ENCODE measurements around the gene TPI1. TPM values are rescaled to one million over a fixed set of nuclear protein-coding genes. Genes with fewer than 3 reads are reported as not detected.
"Not testable (repeated sequence)": the region's sequence is repeated elsewhere in the genome, so short reads cannot be mapped to it uniquely, and the experiment has no call there.

Gene TPI1
- total RNA-seq, 2 experiments from 2014 or later: 1,593 to 1,653 TPM

GRCh38 chr12:6904280-6905276 is 37.2 kb downstream of the TPI1 start, which contains the start of gene LRRC23:
Gene LRRC23 (plus strand): TSS chr12:6904822. CDS start chr12:6905634, 812 bp downstream.
- Mint-ChIP-seq H3K27ac (no peak within 1 kb of the TSS), H3K4me1 (peaks cover 10% of the 10 kb centered on the region), H3K36me3 (no peaks in the 10 kb centered on the region), H3K9me3 (no peaks in the 10 kb centered on the region), H3K27me3 (no peaks in the 10 kb centered on the region), H3K4me3 (no peak within 1 kb of the TSS)
- peak; percentile 97 for DNase-seq

- DNase-seq: no peak
- Mint-ChIP-seq H3K4me1 (peaks cover 2% of the 10 kb centered on the region), H3K9me3 (no peaks in the 10 kb centered on the region), H3K27me3 (no peaks in the 10 kb centered on the region), H3K4me3 (no peak overlapping the region), H3K27ac (no peak overlapping the region), H3K36me3 (no peaks in the 10 kb centered on the region)
Measured at GRCh38 chr12:6905414-6906040, 38.2 kb downstream of the TPI1 start.

- not testable (repeated sequence) for H3K36me3 Mint-ChIP-seq, DNase-seq, H3K4me1 Mint-ChIP-seq, H3K27ac Mint-ChIP-seq, H3K27me3 Mint-ChIP-seq, H3K4me3 Mint-ChIP-seq, H3K9me3 Mint-ChIP-seq
Measured at GRCh38 chr12:6908141-6908540, 40.8 kb downstream of the TPI1 start.

GRCh38 chr12:6909421-6910145 is 42.3 kb downstream of the TPI1 start:
- H3K4me3 Mint-ChIP-seq: no peak overlapping the region
- H3K4me1 Mint-ChIP-seq: peaks cover 12% of the 10 kb centered on the region
- H3K27ac Mint-ChIP-seq: no peak overlapping the region
- no peaks in the 10 kb centered on the region for H3K27me3 Mint-ChIP-seq
- H3K9me3 Mint-ChIP-seq: no peaks in the 10 kb centered on the region
- no peak for DNase-seq
- no peaks in the 10 kb centered on the region for H3K36me3 Mint-ChIP-seq

GRCh38 chr12:6912164-6912935 is 45.0 kb downstream of the TPI1 start:
- Mint-ChIP-seq H3K9me3 (no peaks in the 10 kb centered on the region), H3K27ac (no peak overlapping the region), H3K36me3 (peaks cover 22% of the 10 kb centered on the region), H3K27me3 (no peaks in the 10 kb centered on the region), H3K4me1 (peaks cover 23% of the 10 kb centered on the region), H3K4me3 (peak overlapping the region; percentile 59)
- no peak for DNase-seq

GRCh38 chr12:6914246-6914946 is 47.1 kb downstream of the TPI1 start, which contains the start of gene ENO2:
Gene ENO2 (plus strand): TSS chr12:6914580. CDS start chr12:6915833, 1,253 bp downstream.
- Mint-ChIP-seq H3K27ac (peak within 1 kb of the TSS; percentile 90), H3K4me1 (peaks cover 23% of the 10 kb centered on the region)

GRCh38 chr12:6914947-6915788 is 47.8 kb downstream of the TPI1 start:
- DNase-seq: no peak
- H3K4me3 Mint-ChIP-seq: peak overlapping the region; percentile 100
- no peaks in the 10 kb centered on the region for H3K27me3 Mint-ChIP-seq
- peaks cover 23% of the 10 kb centered on the region for H3K4me1 Mint-ChIP-seq
- H3K27ac Mint-ChIP-seq: peak overlapping the region; percentile 90
- peaks cover 35% of the 10 kb centered on the region for H3K36me3 Mint-ChIP-seq
- H3K9me3 Mint-ChIP-seq: no peaks in the 10 kb centered on the region

More at GRCh38 chr12:6914246-6914946, 47.1 kb downstream of the TPI1 start, which contains the start of gene ENO2:
- Mint-ChIP-seq H3K27me3 (no peaks in the 10 kb centered on the region), H3K36me3 (peaks cover 28% of the 10 kb centered on the region), H3K4me3 (peak within 1 kb of the TSS; percentile 100), H3K9me3 (no peaks in the 10 kb centered on the region)
- peak; percentile 87 for DNase-seq

GRCh38 chr12:6915789-6916285 is 48.5 kb downstream of the TPI1 start:
- DNase-seq: no peak
- Mint-ChIP-seq H3K4me3 (peak overlapping the region; percentile 100), H3K36me3 (peaks cover 35% of the 10 kb centered on the region), H3K27ac (peak overlapping the region; percentile 90), H3K4me1 (peaks cover 23% of the 10 kb centered on the region), H3K27me3 (no peaks in the 10 kb centered on the region), H3K9me3 (no peaks in the 10 kb centered on the region)

GRCh38 chr12:6916426-6917200 is 49.3 kb downstream of the TPI1 start:
- Mint-ChIP-seq H3K4me3 (peak overlapping the region; percentile 100), H3K9me3 (no peaks in the 10 kb centered on the region), H3K27me3 (no peaks in the 10 kb centered on the region), H3K27ac (peak overlapping the region; percentile 52), H3K36me3 (peaks cover 37% of the 10 kb centered on the region), H3K4me1 (peaks cover 23% of the 10 kb centered on the region)
- no peak for DNase-seq

- peaks cover 37% of the 10 kb centered on the region for H3K36me3 Mint-ChIP-seq
- no peaks in the 10 kb centered on the region for H3K9me3 Mint-ChIP-seq
- H3K27ac Mint-ChIP-seq: no peak overlapping the region
- no peak overlapping the region for H3K4me3 Mint-ChIP-seq
- peaks cover 27% of the 10 kb centered on the region for H3K4me1 Mint-ChIP-seq
- no peaks in the 10 kb centered on the region for H3K27me3 Mint-ChIP-seq
- DNase-seq: no peak
Measured at GRCh38 chr12:6917491-6918231, 50.3 kb downstream of the TPI1 start.

GRCh38 chr12:6919588-6919987 is 52.3 kb downstream of the TPI1 start:
- H3K9me3 Mint-ChIP-seq: no peaks in the 10 kb centered on the region
- no peaks in the 10 kb centered on the region for H3K27me3 Mint-ChIP-seq
- peaks cover 37% of the 10 kb centered on the region for H3K36me3 Mint-ChIP-seq
- no peak for DNase-seq
- peaks cover 18% of the 10 kb centered on the region for H3K4me1 Mint-ChIP-seq
- H3K27ac Mint-ChIP-seq: peak overlapping the region; percentile 52
- no peak overlapping the region for H3K4me3 Mint-ChIP-seq

Data from activated naive CD8-positive, alpha-beta T cell treated with anti-CD3 and anti-CD28 coated beads for 36 hours (primary cell).